T-helper 2 cell treated with Interferon-gamma antibody and Interleukin-4, amounts not matched to agents 100 ng/mL and 5 ng/mL, for 36 hours (primary cell): ENCODE measurements around the gene PPP3CA. TPM values are rescaled to one million over a fixed set of nuclear protein-coding genes. Genes with fewer than 3 reads are reported as not detected.
"Not testable (repeated sequence)": the region's sequence is repeated elsewhere in the genome, so short reads cannot be mapped to it uniquely, and the experiment has no call there.

Source experiments
- intact Hi-C: fragments of 100-400 bp; cut with micrococcal nuclease; formaldehyde crosslinking; loops from one replicate; pipeline ENCODE4 v1.15.1; 2023
- total RNA-seq: library from RNA; stranded (reverse); gene quantifications from 2 replicates; pipeline ENCODE4 v1.2.3, GENCODE V29; 2022

Gene PPP3CA
- total RNA-seq, 1 donor from 2014 or later, result 19.9 TPM

GRCh38 chr4:101022151-101023024 is 324.9 kb downstream of the PPP3CA start:
- intact Hi-C loops, result loop anchor here (5.0 kb wide), 5 partner anchors 65 to 1460 kb away; partner anchors contain the start of gene TRMT10A

GRCh38 chr4:101020956-101021355 is 326.4 kb downstream of the PPP3CA start:
- intact Hi-C loops, result loop anchor here (1.0 to 5.0 kb wide), 12 partner anchors 16 to 1459 kb away; partner anchors contain the start of genes PPP3CA, SLC39A8 and TRMT10A

GRCh38 chr4:101019941-101020401 is 327.4 kb downstream of the PPP3CA start:
- intact Hi-C loops, result loop anchor here (1.0 to 5.0 kb wide), 12 partner anchors 17 to 1458 kb away; partner anchors contain the start of genes PPP3CA, SLC39A8 and TRMT10A

GRCh38 chr4:101019313-101019712 is 328.0 kb downstream of the PPP3CA start:
- intact Hi-C loops, result no loop called here

GRCh38 chr4:101018836-101019235 is 328.5 kb downstream of the PPP3CA start:
- intact Hi-C loops, result no loop called here

GRCh38 chr4:101014417-101014816 is 332.9 kb downstream of the PPP3CA start:
- intact Hi-C loops, result no loop called here

- intact Hi-C loops, result no loop called here
These were observed 336.3 kb downstream of the PPP3CA start for GRCh38 chr4:101010987-101011386.

GRCh38 chr4:101009471-101009870 is 337.9 kb downstream of the PPP3CA start:
- intact Hi-C loops, result no loop called here

- intact Hi-C loops, result no loop called here
These were observed 338.8 kb downstream of the PPP3CA start for GRCh38 chr4:101008503-101008902.

- intact Hi-C loops, result no loop called here
These were observed 341.7 kb downstream of the PPP3CA start for GRCh38 chr4:101005659-101006058.

GRCh38 chr4:101000496-101000895 is 346.8 kb downstream of the PPP3CA start:
- intact Hi-C loops, result no loop called here

GRCh38 chr4:100995671-100996070 is 351.7 kb downstream of the PPP3CA start:
- intact Hi-C loops, result no loop called here

- intact Hi-C loops, result not testable (repeated sequence)
These were observed 352.3 kb downstream of the PPP3CA start for GRCh38 chr4:100995002-100995401.

GRCh38 chr4:100991332-100992069 is 355.8 kb downstream of the PPP3CA start:
- intact Hi-C loops, result not testable (repeated sequence)

- intact Hi-C loops, result no loop called here
These were observed 357.9 kb downstream of the PPP3CA start for GRCh38 chr4:100989401-100989800.

GRCh38 chr4:100988876-100989275 is 358.4 kb downstream of the PPP3CA start:
- intact Hi-C loops, result no loop called here

GRCh38 chr4:100986360-100986868 is 360.9 kb downstream of the PPP3CA start:
- intact Hi-C loops, result no loop called here

- intact Hi-C loops, result no loop called here
These were observed 361.8 kb downstream of the PPP3CA start for GRCh38 chr4:100985576-100985975.

- intact Hi-C loops, result no loop called here
These were observed 362.4 kb downstream of the PPP3CA start for GRCh38 chr4:100984901-100985300.

GRCh38 chr4:100983426-100983825 is 363.9 kb downstream of the PPP3CA start:
- intact Hi-C loops, result no loop called here

- intact Hi-C loops, result no loop called here
These were observed 365.0 kb downstream of the PPP3CA start for GRCh38 chr4:100982345-100982744.
